GM19238 (cell line): ENCODE results near the gene B4GALT1.
"Not testable (repeated sequence)": the region's sequence is repeated elsewhere in the genome, so short reads cannot be mapped to it uniquely, and the experiment has no call there.

Experiments used
- DNase-seq: peaks from one replicate; pipeline ENCODE4 v3.0.0; 2011; ENCODE audit warnings: low spot score; ENCODE audit not compliant: insufficient read length

The B4GALT1 gene

GRCh38 chr9:33162721-33163311, 4.3 kb downstream of the B4GALT1 start:
- no peak for DNase-seq

GRCh38 chr9:33161589-33162132, 5.5 kb downstream of the B4GALT1 start:
- no peak for DNase-seq

GRCh38 chr9:33161011-33161588, 6.0 kb downstream of the B4GALT1 start:
- no peak for DNase-seq

GRCh38 chr9:33160446-33160845, 6.7 kb downstream of the B4GALT1 start:
- DNase-seq = not testable (repeated sequence)

GRCh38 chr9:33159777-33160127, 7.4 kb downstream of the B4GALT1 start:
- DNase-seq = no peak

- no peak for DNase-seq
Measured at GRCh38 chr9:33158843-33159776, 8.0 kb downstream of the B4GALT1 start.

- no peak for DNase-seq
Measured at GRCh38 chr9:33157960-33158842, 8.9 kb downstream of the B4GALT1 start.

GRCh38 chr9:33155393-33155792, 11.7 kb downstream of the B4GALT1 start:
- no peak for DNase-seq

GRCh38 chr9:33154371-33154770, 12.8 kb downstream of the B4GALT1 start:
- no peak for DNase-seq

GRCh38 chr9:33153666-33154065, 13.5 kb downstream of the B4GALT1 start:
- DNase-seq = no peak

GRCh38 chr9:33153001-33153400, 14.1 kb downstream of the B4GALT1 start:
- DNase-seq = no peak

GRCh38 chr9:33151601-33152000, 15.5 kb downstream of the B4GALT1 start:
- DNase-seq = no peak

GRCh38 chr9:33151007-33151557, 16.1 kb downstream of the B4GALT1 start:
- DNase-seq = no peak

- DNase-seq = no peak
Measured at GRCh38 chr9:33148367-33149014, 18.6 kb downstream of the B4GALT1 start.

- no peak for DNase-seq
Measured at GRCh38 chr9:33147416-33148169, 19.5 kb downstream of the B4GALT1 start.

GRCh38 chr9:33146298-33146697, 20.8 kb downstream of the B4GALT1 start:
- DNase-seq = no peak

- no peak for DNase-seq
Measured at GRCh38 chr9:33144551-33144950, 22.6 kb downstream of the B4GALT1 start.

- DNase-seq = no peak
Measured at GRCh38 chr9:33143241-33143661, 23.9 kb downstream of the B4GALT1 start.

GRCh38 chr9:33142535-33142934, 24.6 kb downstream of the B4GALT1 start:
- DNase-seq = no peak
